DMS114 treated with DMSO at 0.1 percent for 48 hours (cell line): Measurements from ENCODE around the gene TNS1.

Source experiments
- DNase-seq: peaks from one replicate; lab custom pipeline; 2025; ENCODE audit not compliant: unreplicated experiment; lab: John Stamatoyannopoulos, UW

The TNS1 gene

DNA sequence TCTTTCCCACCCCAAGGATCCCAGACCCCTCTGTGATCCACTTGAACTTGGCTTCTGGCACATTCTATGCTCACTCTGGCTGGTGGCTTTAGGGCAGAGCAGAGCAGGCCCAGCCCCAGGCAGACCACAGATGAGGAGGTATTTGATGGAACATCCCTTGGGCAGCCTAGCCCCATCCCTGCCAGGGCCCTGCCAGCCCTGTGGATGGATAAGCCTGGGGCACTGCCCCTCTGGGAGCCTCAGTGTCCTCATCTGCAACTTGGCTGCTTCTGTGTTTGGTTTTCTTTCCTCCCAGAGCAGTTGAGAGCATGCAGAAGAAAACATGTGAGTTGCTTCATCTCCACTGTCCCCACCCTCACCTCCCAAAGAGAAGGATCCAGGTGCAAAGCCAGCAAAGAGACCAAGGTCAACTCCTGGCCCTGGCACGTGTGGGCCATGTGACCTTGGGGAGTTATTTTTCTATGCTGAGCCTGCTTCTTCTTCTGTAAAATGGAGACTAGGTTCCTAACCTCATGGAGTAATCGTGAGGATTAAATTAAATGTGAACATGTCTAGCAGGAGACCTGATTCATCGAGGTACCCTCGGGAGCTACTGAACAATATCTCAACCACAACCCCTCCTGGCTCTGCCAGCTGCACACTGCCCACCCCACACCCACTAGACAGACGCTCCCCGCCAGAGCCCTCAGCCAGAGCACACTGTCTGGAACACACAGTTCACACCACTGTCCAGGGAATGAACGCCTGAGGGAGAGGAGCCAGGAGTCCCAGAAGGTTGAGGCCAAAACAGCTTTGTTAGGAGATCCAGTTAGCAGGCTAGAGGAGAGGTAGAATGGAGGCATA, 14.6 kb upstream of the TNS1 start:
- no peak for DNase-seq

DNA sequence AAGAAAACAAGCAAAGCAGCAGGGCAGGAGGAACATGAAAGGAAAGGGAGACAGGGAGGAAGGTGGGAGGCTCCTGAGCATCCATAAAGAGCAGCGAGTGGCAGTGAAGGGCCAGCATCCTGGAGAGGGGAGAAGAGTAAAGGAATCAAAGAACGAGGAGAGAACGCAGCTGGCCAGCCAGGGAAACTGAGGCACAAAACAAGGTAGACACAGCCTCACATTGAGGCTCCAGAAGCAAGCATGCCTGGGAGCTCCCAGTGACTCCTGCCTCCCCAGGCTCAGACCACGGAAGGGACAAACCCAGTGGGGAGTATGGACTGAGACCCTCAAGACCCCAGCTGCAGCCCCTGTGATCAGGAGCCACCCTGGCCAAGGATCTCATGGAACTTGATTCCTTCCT, 14.0 kb upstream of the TNS1 start:
- DNase-seq, result no peak

DNA sequence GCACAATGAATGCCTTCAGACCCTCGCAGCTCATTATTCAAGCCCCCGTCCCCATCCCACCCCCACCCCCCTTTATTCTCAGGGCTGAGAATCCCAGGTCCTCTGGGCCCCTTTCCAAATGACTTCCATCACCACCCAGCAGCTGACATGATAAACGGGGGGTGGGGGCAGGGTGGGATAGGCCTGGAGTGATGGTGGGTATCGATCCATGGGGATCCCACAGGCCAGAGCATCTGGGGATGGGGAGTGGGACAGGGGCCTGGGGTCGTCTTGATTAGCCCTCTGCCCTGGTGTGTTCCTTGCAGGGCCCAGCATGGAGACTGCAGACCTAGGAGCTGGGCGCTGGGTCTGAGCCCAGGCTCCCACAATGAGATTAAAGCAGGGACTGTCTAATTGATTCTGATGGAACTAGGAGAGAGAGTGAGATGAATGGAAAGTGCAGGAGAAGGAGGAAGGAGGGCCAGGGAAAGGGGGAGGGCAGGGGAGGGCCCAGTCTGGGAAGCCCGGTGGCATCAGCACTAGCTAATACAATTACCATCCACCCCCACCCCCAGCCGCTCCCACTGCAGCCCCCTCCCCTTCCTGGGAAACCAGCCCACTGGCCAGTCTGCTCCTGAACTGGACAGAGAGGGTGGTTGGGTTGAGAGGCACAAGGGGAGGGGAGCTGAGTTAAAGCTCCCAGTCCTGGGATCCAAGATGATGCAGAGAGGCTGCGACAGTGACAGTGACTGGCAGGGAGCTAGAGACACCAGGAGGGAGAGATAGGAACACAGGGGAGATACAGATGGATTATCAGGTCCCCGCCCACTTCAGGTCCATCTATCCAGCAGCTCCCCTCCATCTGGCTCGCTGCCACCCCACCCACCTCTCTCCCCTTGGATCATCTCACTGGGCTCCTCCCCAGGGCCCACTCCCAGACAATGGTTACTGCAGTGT, 13.1 kb upstream of the TNS1 start:
- no peak for DNase-seq

DNA sequence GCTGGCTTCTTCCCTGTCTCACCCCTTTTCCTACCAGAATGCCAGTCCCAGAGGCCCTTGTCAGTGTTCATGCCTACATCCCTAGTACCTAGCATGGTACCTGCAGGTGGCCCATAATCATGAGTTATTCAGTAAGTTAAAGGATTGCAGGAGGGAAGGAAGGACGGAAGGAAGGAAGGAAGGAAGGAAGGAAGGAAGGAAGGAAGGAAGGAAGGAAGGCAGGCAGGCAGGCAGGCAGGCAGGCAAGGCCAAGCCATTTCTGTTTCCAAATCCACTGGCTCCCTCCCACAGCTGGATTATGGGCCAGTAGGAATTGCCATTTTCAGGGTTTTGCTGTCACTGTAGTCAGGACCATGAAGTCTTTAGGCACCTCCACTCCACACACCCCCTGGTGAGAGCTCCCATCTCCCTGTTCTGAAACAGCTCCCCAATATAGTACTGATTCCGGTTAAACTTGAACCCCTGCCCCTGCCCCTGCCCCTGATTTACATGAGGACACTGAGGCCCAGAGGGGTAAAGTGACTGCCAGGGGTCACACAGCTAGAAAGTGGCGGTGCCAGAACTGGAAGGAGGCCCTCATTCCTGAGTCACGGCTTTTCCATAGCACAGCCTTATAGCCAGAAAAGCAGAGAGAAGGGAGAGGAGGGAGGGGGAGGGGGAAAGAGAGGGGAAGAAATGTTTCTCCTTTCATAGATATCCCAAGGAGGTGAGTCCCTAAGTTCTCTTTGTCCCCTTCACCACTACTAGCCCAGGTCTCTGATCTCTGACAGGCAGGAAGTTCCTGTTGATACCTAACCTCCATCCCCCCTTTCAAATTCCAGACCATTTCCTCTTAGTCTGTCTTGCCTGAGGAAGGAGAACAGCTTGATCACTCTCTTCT, 12.2 kb upstream of the TNS1 start:
- DNase-seq, result no peak

DNA sequence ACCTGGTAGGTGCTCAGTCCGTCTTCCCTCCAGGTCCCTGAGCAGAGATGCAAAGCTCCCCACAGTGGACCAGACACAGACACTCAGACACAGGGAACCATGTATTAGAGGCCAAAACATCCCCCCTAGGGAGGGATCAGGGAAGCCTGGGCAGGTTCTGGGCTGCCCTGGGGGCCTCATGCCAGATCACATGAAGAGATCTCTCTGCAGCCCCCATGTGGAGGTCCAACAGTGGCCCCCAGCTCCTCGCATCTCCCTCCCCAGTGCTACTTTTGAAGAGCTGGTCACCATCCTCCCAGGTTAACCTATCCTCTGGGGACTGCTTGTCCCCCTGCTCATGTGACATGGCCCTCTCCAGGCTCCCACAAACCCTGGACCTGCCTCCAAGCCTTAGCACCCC, 10.5 kb upstream of the TNS1 start:
- no peak for DNase-seq

DNA sequence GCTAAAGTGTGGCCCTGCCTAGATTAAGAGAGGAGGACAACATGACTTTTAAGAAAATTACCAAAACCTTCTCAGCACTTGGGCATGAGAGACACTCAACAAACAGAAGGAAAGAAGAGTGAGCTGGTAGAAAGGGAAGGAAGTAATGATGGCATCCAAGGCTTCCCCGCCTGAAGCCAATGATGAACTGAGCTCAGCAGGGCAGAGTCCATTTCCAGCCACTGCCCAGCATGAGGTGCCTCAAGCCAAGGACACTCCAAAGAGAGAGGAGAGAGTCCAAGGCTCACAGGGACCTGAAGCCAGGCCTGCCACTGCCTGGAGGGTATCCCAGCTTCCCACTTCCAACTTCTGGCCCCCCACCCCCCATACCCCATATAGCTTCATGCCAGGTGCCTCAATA, 9.5 kb upstream of the TNS1 start:
- no peak for DNase-seq

DNA sequence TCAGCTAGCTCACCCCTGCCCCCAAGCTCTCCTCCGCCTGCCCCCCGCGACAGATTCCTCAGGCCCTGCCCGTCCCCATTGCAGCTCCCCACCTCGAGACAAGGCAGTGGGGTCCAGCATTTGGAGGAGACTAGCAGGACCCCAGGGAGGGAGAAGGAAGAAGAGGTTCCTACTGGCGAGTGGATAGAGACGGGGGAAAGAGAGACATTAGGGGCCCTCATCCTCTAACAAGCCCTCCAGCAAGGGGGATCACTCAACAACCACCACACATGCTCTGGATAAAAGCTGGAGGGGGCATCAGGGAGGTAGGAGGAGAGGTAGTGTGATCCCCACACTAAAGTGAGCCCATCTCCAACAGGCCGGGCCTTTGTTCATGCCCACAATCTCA, 8.9 kb upstream of the TNS1 start:
- no peak for DNase-seq

DNA sequence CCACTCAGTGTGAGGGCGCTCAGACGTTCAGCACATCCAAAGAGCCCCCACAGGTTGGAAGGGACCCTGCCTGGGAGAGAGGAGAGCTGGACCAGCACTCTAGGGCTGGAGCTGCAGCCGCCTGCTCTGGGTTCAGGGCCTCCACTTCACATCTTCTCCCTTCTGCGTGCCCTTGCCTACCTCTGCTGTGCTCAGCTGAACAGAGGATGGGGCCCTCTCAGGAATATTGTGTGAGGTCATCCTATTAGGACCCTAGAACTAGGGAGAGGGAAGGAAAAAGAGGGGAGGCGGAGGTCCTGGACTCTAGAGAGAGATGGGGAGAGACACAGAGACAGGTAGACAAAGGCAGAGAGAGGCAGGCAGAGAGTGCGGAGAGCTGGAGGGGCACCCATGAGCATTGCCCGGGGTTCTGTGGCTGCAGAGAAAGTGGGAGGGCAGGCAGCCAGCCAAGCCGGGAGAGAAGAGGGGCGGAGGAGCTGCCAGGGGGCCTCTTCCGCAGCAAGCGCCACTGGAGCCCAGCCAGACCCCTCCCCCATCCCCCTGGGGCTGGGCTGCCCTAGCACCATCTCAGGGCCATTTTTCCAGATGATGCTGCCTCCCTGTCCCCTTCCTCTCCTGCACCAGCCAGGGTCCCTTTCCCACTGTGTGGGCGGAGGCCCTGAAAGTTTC, 8.3 kb upstream of the TNS1 start:
- DNase-seq, result no peak

DNA sequence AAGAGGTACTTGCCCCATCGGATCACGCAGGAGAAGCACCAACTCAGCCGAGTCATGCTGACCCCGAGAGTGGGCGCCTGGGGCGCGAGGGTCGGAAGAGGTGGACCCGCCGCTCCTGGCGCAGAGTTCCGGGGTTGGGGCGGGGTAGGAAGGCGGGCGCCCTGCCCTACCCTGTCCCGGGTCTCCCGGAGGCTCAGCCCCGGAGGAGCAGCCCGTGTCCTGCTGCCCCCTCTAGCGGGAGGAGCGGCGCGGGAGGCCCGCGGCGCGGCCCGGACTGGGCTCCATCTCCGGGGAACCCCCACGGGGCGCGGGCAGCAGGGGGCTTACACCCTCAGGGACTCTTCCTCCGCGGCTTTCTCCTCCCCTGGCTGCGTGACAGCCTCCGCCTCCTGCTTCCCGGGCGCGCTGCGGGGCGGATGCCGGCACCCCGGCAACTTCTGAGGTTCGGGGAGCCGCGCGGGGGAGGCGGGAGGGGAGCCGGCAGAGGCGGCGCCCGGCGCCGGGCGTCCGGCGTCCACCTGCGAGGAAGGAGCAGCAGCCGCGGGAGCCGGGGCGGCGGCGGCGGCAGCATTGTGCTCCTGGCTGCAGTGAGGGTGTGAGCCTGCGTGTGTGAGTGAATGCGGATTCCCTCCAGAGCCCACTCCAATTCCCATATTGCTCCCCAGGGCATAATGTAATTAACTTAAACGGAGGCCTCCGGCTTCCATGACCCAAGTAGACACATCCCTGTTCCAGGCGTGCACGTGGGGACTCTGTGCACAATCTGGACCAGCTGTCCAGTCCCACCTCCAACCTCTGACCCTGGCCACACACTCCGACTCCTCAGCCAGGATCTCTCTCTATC, 7.6 kb upstream of the TNS1 start:
- DNase-seq, result no peak

DNA sequence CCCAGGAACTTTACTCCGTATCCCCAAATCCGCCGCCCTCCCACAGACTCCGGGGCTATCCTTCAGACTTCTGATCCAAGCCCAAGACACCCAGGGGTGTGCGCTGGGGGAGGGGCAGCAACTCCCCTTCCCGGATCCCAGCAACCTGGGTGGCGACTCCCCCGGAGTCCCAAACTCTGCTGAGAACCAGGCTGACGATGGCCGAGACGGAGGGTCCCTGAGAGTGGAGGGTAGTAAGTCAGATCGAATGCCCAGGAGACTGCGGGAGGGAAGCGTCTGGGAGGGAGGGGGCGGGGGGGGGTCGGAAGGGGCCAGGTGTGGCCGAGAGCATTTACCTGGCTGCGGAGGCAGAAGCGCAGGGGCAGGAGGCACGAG, 7.0 kb upstream of the TNS1 start:
- no peak for DNase-seq

DNA sequence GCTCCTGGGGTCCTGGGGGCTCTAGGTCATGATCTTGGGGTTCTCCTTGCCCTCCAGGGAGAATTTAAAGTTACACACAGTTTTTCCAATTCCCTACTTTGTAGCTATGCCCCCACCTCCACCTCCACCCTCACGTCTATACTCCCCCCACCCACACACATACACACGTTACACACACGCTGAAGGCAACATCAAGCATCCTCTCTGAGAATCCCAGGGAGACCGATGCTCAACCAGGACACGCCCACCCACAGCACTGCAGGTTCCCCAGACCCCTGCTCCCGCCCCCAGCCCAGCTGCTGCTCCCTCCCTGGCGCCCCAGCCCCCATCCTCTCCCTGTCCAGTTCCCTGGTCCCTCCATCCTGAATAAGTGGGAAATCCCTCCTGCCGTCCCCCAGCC, 6.4 kb upstream of the TNS1 start:
- DNase-seq, result no peak

DNA sequence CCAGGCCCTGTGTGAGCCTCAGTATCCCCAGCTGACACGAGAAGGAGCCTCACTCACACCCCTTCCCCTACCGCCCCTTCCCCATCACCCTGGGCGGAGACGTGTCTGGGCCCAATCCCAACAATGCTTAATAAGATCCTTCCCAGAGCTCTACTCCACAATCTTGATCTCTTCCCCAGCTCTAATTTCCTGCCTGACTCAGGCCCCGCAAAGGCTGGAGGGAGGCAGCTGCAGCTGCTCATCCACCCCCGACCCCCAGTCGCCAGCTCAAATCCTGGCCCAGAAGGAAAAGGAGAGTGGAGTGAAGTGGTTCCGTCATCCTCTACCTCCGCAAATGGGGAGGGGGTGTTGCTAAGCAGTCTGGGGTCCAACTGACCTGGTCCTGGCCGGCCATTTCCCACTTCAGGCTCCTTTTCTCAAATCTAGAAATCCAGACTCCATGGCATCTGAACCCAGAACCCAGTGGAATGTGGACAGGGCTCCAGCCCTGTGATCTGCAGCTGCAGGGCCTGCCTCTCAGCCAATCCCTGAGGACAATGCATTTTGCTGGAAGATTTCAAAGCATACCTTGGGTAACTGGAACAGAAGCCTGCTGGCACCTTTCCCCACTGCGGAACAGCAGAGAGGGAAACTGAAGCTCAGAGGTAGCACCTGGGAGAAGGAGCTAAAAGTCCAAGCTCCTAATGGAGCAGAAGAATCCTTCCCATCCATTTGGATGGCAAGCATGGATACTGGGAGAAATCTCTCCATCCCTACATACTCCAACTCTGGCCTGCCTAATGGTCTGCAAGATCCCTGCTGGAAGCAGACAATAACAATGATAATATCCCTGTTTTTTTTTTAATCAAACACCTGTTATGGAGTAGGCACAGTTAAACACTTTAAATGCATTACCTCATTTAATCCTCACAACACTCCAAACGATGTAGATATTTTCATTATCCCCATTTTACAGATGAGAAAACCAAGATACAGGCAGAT, 5.6 kb upstream of the TNS1 start:
- no peak for DNase-seq

DNA sequence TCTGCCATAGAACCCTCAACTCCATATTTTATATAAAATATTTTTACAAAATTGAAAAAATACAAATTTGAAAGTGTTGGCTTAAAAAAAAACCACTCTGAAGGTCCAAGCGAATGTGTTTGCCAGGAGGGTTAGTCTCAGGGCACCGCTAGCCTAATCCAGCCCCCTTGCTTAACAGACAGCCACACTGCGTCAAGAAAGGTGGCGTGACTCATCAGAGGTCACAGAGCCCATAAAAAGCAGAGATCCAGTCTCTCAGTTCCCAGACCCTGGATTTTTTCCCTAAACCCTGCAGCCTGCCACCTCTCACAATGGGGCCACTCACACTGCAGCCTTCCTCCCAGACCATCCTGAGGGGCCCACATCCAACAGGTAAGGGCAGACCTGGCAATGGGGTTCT, 3.9 kb upstream of the TNS1 start:
- DNase-seq, result no peak

DNA sequence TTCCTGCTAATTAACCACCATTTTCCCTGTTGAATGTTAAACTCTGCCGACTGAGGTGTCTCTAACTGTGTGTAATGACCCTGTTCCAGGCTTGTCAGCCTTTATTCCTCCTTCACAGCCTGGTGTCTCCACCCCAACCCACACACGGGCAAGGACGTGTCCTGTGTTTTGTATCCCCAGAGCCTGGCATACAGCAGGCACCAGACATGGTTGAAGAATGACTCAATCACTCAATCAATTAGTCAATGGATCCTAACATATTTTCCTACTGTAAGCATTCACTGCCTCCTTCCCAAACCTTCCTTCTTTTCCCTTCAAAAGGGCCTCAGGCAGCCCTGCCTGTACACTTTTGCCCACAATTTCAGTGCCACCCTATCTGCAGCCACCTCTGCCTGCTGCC, 2.7 kb upstream of the TNS1 start:
- DNase-seq, result no peak

DNA sequence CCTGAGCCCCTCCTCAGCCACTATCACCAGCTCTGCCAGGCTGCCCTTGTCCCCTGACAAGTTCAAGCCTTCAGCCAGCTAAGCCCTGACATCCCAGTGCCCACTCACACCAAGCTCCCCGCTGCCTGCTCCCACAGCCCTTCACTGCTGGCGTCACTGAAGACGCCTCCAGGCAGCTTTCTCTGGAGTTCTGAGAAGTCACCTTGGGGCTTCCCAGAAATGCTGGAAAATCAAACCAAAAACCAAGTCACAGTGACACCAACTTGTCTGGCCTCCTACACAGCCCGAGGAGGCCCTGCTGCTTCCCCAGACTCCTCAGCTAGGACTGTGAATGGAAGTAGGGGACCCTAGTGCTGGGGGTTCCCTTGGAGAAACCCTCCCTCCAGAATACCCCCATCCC, 2.2 kb upstream of the TNS1 start:
- no peak for DNase-seq

DNA sequence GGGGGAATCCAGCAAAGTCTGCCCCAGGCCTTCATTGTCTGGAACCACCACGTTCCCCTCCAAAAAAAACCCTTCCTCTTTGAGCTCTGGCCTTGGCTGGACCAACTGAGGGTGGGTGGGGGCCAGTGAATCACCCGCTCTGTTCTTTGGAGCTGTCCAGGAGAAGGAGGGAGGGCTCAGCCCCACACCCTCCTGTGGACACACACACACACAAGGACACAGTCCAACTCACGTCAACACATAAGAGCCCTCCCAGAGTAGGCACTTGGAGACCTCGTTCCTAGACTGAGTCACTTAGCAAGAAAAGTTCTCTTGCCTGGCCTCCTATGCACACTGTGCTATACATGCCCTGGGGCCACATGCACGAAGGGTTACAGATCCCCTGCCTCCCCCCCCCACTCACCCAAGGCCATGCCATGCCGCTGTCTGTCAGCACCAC, 1.2 kb upstream of the TNS1 start:
- no peak for DNase-seq

DNA sequence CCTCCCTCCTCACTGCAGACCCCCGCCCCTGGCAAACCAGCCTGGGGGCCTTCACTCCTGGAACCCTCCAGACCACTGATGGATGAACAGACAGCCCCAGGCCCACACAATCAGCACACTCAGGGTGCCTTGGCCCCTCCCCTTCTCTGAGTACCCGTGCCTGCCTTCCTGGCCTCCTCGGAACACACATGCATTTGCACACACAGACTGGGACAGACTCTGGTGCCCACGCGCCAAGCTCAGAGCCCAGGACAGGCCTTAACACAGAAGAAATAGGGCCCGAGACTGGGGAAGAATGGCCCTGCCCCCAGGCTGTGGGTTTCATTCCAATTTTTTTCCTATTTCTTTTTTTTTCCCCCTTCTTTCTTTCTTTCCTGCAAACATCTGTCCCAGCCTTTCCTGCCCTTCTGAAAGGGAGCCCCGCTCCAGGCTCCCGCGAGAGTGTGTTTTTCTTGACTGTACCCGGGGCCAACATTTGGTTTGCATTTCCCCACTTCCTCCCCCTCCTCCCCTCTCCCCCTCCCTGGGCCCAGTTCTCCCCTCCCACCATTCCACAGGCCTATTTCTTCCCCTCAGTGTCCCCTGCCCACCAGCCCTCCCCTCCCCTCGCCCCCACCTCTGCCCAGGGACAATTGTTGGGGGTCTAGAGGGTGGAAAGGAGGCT, 618 bp upstream of the TNS1 start:
- no peak for DNase-seq
